SU-DHL-6 (cell line): ENCODE data around the gene ESRRA.

Source experiments
- H2AFZ ChIP-seq: fragments of 200-600 bp; sonication (generic); 2 replicates; pipeline ENCODE4 v1.6.1; 2014; ENCODE audit warnings: low read depth, mild to moderate bottlenecking, moderate library complexity, mixed read lengths, antibody characterized with exemption, low read length; ENCODE audit not compliant: severe bottlenecking
- H3F3A ChIP-seq: fragments of 200-600 bp; shearing (Covaris generic); 2 replicates; pipeline ENCODE4 v1.6.0; 2016; ENCODE audit warnings: antibody characterized with exemption, mild to moderate bottlenecking; ENCODE audit not compliant: insufficient read depth
- H3K27ac ChIP-seq: fragments of 200-600 bp; sonication (generic); 2 replicates; pipeline ENCODE4 v1.5.1; 2016; ENCODE audit warnings: low read depth, mild to moderate bottlenecking, low read length, moderate library complexity, mixed read lengths
- H3K27me3 ChIP-seq: fragments of 200-600 bp; sonication (generic), shearing (Covaris generic); 2 replicates; pipeline ENCODE4 v1.6.0; 2014; ENCODE audit warnings: mild to moderate bottlenecking, low read length
- H3K36me3 ChIP-seq: fragments of 200-600 bp; sonication (generic); 2 replicates; pipeline ENCODE4 v1.6.1; 2014; ENCODE audit warnings: mild to moderate bottlenecking, low read length, mixed read lengths
- H3K4me2 ChIP-seq: fragments of 300-600, 200-600 bp; shearing (Covaris generic), sonication (generic); 2 replicates; pipeline ENCODE4 v1.6.0; 2014; ENCODE audit warnings: low read length, low read depth, mild to moderate bottlenecking; ENCODE audit not compliant: poor library complexity, severe bottlenecking
- H3K4me3 ChIP-seq: fragments of 200-600 bp; sonication (generic); 2 replicates; pipeline ENCODE4 v1.5.1; 2014; ENCODE audit warnings: antibody characterized with exemption, low read length, mild to moderate bottlenecking, mixed read lengths; ENCODE audit not compliant: insufficient read depth, poor library complexity, severe bottlenecking
- H3K79me2 ChIP-seq: fragments of 200-600 bp; sonication (generic); 2 replicates; pipeline ENCODE4 v1.6.1; 2014; ENCODE audit warnings: mild to moderate bottlenecking, low read length, moderate library complexity; ENCODE audit not compliant: insufficient read depth
- H3K9ac ChIP-seq: fragments of 200-600 bp; sonication (generic); 2 replicates; pipeline ENCODE4 v1.7.0; 2014; ENCODE audit warnings: mild to moderate bottlenecking, low read length
- H3K9me2 ChIP-seq: fragments of 200-600 bp; sonication (generic); replicated peaks from 2 replicates; pipeline ENCODE4 v1.6.1; 2014; ENCODE audit warnings: low read length; ENCODE audit not compliant: insufficient read depth
- H3K9me3 ChIP-seq: fragments of 200-600 bp; sonication (generic); 2 replicates; pipeline ENCODE4 v1.6.1; 2014; ENCODE audit warnings: low read length, mixed read lengths; ENCODE audit not compliant: insufficient read depth
- H4K20me1 ChIP-seq: fragments of 200-600 bp; sonication (generic); 2 replicates; pipeline ENCODE4 v1.6.1; 2014; ENCODE audit warnings: low read depth, mild to moderate bottlenecking, antibody characterized with exemption, low read length, moderate library complexity, mixed read lengths
- EZH2phosphoT487 ChIP-seq: fragments of 200-600 bp; sonication (generic), shearing (Covaris generic); conservative IDR thresholded peaks from 2 replicates; pipeline ENCODE4 v1.6.1; 2018; ENCODE audit warnings: mild to moderate bottlenecking, antibody characterized with exemption, low read length, moderate library complexity, mixed read lengths
- TF ChIP-seq, protein P1 (sequence below): fragments of 200-600 bp; sonication (generic); IDR thresholded peaks from one replicate; pipeline ENCODE4 v1.5.1; 2017; ENCODE audit warnings: antibody characterized with exemption, mild to moderate bottlenecking, low read length, moderate library complexity; ENCODE audit not compliant: insufficient read depth, poor library complexity, severe bottlenecking

Gene ESRRA

GRCh38 chr11:64290352-64291261 lies 14.7 kb upstream of the ESRRA start:
- no peaks in the 10 kb centered on the region for H3K27me3 ChIP-seq
- H3K9me3 ChIP-seq = no peaks in the 10 kb centered on the region
- H3F3A ChIP-seq = no peaks in the 10 kb centered on the region
- no peak overlapping the region for H3K9ac ChIP-seq
- no peaks in the 10 kb centered on the region for H3K9me2 ChIP-seq
- no peak overlapping the region for H3K4me3 ChIP-seq
- H3K4me2 ChIP-seq = no peak overlapping the region
- no peak for TF ChIP-seq EZH2phosphoT487
- no peak overlapping the region for H2AFZ ChIP-seq
- H3K36me3 ChIP-seq = no peaks in the 10 kb centered on the region
- H3K79me2 ChIP-seq = no peaks in the 10 kb centered on the region
- H3K27ac ChIP-seq = no peak overlapping the region
- no peaks in the 10 kb centered on the region for H4K20me1 ChIP-seq

DNA sequence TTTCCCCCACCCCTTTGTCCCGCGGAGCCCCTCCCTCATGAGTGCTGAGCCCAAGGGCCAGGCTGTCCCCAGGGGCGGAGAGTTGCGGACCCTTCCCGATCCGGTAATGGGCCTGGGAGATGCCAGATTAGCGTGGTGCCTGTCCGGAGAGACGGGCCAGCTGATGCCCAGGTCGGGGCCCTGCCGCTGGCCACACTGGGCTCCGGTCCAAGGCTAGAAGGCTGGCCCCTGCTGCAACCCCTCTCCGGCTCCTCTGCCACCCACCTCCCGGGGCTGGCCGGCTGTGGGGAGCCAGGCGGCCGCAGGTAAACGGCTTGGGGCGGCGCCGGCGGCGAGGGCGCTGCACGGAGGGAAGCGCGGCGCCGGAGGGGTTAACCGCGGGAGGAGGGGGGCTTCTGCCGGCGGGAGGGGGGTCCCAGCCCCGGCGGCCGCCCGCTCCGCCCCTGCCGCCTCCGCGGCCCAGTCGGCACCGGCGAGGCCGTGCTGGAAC lies 14.0 kb upstream of the ESRRA start, which contains the start of gene KCNK4:
TSS of gene KCNK4 (plus strand) at position 41 of the 490 bp plus-strand sequence. CDS start 1,717 bp downstream, outside the sequence.
- Histone ChIP-seq H2AFZ (no peak within 1 kb of the TSS), H3K79me2 (no peaks in the 10 kb centered on the region)

DNA sequence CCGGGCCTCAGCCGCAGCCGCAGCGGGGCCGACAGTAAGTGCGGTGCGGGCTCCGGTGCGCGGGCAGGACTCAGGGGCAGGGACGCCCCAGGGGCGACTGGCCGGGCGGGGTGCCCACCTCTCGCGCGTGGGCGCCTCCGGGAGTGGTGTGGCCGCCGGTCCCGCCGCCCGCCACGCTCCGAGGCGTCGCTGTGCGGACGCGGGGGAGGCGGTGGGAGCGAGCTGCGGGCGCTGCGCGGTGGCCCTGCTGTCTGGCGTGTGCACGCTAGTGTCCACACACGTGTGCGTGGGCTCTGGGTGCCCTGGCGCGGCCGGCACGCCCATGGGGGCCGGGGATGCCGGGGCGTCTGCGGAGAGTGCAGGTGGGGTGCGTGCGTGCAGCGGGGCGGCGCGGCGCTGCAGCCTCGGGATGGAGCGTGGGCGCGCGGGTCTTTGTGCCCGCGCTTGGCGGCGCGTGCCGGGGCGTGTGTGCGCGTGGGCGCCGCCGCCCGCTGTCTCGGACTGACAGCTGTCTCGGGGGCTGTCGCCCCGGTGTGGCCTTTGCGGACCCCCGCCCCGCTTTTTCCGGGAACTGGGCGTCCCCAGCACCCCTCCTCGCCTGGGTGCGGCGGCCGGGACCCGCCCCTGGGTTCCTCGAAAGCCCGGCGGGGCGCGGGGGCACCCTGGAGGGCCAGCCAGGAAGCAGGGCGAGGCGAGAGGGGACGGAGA lies 13.4 kb upstream of the ESRRA start:
- no peak overlapping the region for H3K27ac ChIP-seq
- no peaks in the 10 kb centered on the region for H3K27me3 ChIP-seq
- H3K4me2 ChIP-seq = no peak overlapping the region
- no peaks in the 10 kb centered on the region for H3K79me2 ChIP-seq
- H3K9ac ChIP-seq = no peak overlapping the region
- H3K4me3 ChIP-seq = no peak overlapping the region
- H3K36me3 ChIP-seq = no peaks in the 10 kb centered on the region
- no peak overlapping the region for H2AFZ ChIP-seq
- no peaks in the 10 kb centered on the region for H4K20me1 ChIP-seq
- TF ChIP-seq EZH2phosphoT487 = no peak
- TF ChIP-seq, protein P1, sequence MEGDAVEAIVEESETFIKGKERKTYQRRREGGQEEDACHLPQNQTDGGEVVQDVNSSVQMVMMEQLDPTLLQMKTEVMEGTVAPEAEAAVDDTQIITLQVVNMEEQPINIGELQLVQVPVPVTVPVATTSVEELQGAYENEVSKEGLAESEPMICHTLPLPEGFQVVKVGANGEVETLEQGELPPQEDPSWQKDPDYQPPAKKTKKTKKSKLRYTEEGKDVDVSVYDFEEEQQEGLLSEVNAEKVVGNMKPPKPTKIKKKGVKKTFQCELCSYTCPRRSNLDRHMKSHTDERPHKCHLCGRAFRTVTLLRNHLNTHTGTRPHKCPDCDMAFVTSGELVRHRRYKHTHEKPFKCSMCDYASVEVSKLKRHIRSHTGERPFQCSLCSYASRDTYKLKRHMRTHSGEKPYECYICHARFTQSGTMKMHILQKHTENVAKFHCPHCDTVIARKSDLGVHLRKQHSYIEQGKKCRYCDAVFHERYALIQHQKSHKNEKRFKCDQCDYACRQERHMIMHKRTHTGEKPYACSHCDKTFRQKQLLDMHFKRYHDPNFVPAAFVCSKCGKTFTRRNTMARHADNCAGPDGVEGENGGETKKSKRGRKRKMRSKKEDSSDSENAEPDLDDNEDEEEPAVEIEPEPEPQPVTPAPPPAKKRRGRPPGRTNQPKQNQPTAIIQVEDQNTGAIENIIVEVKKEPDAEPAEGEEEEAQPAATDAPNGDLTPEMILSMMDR = no peak
- H3K9me3 ChIP-seq = no peaks in the 10 kb centered on the region
- H3K9me2 ChIP-seq = no peaks in the 10 kb centered on the region
- no peaks in the 10 kb centered on the region for H3F3A ChIP-seq

More for the DNA sequence above, 14.0 kb upstream of the ESRRA start, which contains the start of gene KCNK4:
- no peak within 1 kb of the TSS for H3K9ac ChIP-seq
- H3K36me3 ChIP-seq = no peaks in the 10 kb centered on the region
- H3K9me2 ChIP-seq = no peaks in the 10 kb centered on the region
- no peak within 1 kb of the TSS for H3K4me3 ChIP-seq
- no peaks in the 10 kb centered on the region for H4K20me1 ChIP-seq
- no peaks in the 10 kb centered on the region for H3F3A ChIP-seq
- H3K27me3 ChIP-seq = no peaks in the 10 kb centered on the region
- no peak for TF ChIP-seq EZH2phosphoT487
- H3K9me3 ChIP-seq = no peaks in the 10 kb centered on the region
- H3K27ac ChIP-seq = no peak within 1 kb of the TSS
- no peak within 1 kb of the TSS for H3K4me2 ChIP-seq

DNA sequence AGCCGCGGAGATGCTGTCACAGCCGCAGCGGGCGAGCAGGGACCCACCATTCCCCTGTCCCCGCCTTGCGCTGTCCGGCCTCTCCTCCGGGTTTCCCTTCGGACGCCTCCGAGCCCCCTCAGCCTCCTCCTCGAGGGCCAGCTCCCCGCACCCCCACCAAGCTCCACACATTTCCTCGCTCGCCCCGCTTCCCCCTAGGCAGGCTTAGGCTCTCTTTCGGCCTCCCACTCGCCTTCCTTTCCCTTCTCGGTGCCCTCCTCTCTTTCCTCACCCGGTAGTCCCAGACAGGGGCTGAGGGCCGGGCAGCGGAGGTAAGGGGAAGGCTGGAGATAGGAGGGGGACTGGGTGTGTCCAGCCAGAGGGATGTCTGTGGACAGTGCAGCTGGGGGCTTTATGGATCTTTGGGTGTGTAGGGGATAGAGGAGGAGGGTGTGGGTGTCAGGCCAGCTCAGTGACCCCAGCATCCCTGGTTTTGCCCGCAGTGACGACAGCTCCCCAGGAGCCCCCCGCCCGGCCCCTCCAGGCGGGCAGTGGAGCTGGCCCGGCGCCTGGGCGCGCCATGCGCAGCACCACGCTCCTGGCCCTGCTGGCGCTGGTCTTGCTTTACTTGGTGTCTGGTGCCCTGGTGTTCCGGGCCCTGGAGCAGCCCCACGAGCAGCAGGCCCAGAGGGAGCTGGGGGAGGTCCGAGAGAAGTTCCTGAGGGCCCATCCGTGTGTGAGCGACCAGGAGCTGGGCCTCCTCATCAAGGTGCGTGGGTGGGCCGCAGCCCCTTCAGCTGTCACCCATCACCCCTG lies 12.7 kb upstream of the ESRRA start:
- Histone ChIP-seq H3K4me2 (no peak overlapping the region), H3F3A (no peaks in the 10 kb centered on the region), H2AFZ (no peak overlapping the region), H4K20me1 (no peaks in the 10 kb centered on the region), H3K36me3 (no peaks in the 10 kb centered on the region), H3K4me3 (no peak overlapping the region), H3K9me3 (no peaks in the 10 kb centered on the region), H3K79me2 (no peaks in the 10 kb centered on the region), H3K27ac (no peak overlapping the region), H3K9ac (no peak overlapping the region), H3K9me2 (no peaks in the 10 kb centered on the region), H3K27me3 (no peaks in the 10 kb centered on the region)
- TF ChIP-seq, protein P1 = no peak
- no peak for TF ChIP-seq EZH2phosphoT487
